A549 (cell line): ENCODE measurements around the gene KCNMA1.

Experiments
- CEBPB ChIP-seq, 2 experiments: fragments of >200 bp in 1 of 2; sonication (Bioruptor Twin) in 1 of 2; formaldehyde crosslinking in 1 of 2; IDR thresholded peaks; 2 replicates each; pipeline ENCODE4 v1.6.1; 2012 to 2016
- HOXA7 ChIP-seq: fragments of 250-450 bp; sonication (Bioruptor Pico); IDR thresholded peaks from 2 replicates; pipeline ENCODE4 v1.5.0; 2020; ENCODE audit warnings: mild to moderate bottlenecking, moderate library complexity
- NFE2L2 ChIP-seq: fragments of 150-350 bp; conservative IDR thresholded peaks from 2 replicates; pipeline ENCODE4 v1.6.1; 2014; ENCODE audit warnings: low read length
- POLR2A ChIP-seq: IDR thresholded peaks from 2 replicates; pipeline ENCODE4 v1.6.1; 2012; ENCODE audit warnings: mild to moderate bottlenecking, low read length
- RCOR1 ChIP-seq: fragments of 150-350 bp; IDR thresholded peaks from 2 replicates; pipeline ENCODE4 v1.6.1; 2014; ENCODE audit warnings: antibody characterized with exemption, low read length, low read depth
- RFX5 ChIP-seq: fragments of 450-650 bp; IDR thresholded peaks from 2 replicates; pipeline ENCODE4 v1.7.1; 2014; ENCODE audit warnings: antibody characterized with exemption, mild to moderate bottlenecking, moderate library complexity
- SMC3 ChIP-seq: fragments of >200 bp; sonication (Bioruptor Twin); formaldehyde crosslinking; IDR thresholded peaks from 3 replicates; pipeline ENCODE4 v1.6.1; 2018; ENCODE audit warnings: inconsistent platforms
- TFCP2L1 ChIP-seq: fragments of 250-450 bp; sonication (Bioruptor Pico); IDR thresholded peaks from 2 replicates; pipeline ENCODE4 v1.5.0; 2021; ENCODE audit warnings: mild to moderate bottlenecking
- TF ChIP-seq, protein P1 (sequence below): fragments of >200 bp; sonication (Bioruptor Twin); formaldehyde crosslinking; IDR thresholded peaks from 3 replicates; pipeline ENCODE4 v1.5.1; 2016
- TF ChIP-seq, protein P2 (sequence below): fragments of 200-600 bp; sonication (generic); IDR thresholded peaks from 2 replicates; pipeline ENCODE4 v1.6.1; 2016; ENCODE audit warnings: antibody characterized with exemption, mild to moderate bottlenecking, moderate library complexity
- TF ChIP-seq, protein P3 (sequence below): IDR thresholded peaks from 2 replicates; pipeline ENCODE4 v1.6.1; 2012; ENCODE audit warnings: low read depth, borderline replicate concordance
- TF ChIP-seq, protein P4 (sequence below): fragments of 250-450 bp; sonication (Bioruptor Pico); IDR thresholded peaks from 2 replicates; pipeline ENCODE4 v1.5.0; 2020; ENCODE audit warnings: low read depth, mild to moderate bottlenecking, moderate library complexity
- TF ChIP-seq, protein P5 (sequence below): IDR thresholded peaks from 2 replicates; pipeline ENCODE4 v1.6.1; 2012
- TF ChIP-seq, protein P6 (sequence below): fragments of 150-350 bp; IDR thresholded peaks from 2 replicates; pipeline ENCODE4 v1.6.1; 2014; ENCODE audit warnings: low read depth, mild to moderate bottlenecking, low read length

DNA sequence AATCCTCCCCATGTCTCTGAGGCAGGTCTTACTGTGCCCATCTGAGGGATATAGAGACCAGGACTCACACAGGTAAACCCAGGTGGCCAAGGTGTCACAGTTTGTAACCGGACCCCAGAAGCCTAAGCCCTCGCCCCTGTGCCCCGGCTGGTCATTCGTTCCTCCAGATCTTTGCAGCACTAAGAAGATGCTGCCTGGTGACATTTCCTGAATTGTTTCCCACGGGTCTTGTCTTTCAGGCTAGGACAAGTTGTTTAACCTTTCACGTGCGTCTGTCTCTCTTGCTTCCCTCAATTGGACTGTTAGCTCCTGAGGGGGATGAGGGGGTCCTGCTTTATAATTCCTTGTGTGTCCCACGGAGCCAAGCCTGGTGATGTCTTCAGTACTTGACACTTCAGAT lies 158.0 kb downstream of the KCNMA1 start:
- TF ChIP-seq, protein P1, sequence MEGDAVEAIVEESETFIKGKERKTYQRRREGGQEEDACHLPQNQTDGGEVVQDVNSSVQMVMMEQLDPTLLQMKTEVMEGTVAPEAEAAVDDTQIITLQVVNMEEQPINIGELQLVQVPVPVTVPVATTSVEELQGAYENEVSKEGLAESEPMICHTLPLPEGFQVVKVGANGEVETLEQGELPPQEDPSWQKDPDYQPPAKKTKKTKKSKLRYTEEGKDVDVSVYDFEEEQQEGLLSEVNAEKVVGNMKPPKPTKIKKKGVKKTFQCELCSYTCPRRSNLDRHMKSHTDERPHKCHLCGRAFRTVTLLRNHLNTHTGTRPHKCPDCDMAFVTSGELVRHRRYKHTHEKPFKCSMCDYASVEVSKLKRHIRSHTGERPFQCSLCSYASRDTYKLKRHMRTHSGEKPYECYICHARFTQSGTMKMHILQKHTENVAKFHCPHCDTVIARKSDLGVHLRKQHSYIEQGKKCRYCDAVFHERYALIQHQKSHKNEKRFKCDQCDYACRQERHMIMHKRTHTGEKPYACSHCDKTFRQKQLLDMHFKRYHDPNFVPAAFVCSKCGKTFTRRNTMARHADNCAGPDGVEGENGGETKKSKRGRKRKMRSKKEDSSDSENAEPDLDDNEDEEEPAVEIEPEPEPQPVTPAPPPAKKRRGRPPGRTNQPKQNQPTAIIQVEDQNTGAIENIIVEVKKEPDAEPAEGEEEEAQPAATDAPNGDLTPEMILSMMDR, result no peak
- TF ChIP-seq, protein P2, sequence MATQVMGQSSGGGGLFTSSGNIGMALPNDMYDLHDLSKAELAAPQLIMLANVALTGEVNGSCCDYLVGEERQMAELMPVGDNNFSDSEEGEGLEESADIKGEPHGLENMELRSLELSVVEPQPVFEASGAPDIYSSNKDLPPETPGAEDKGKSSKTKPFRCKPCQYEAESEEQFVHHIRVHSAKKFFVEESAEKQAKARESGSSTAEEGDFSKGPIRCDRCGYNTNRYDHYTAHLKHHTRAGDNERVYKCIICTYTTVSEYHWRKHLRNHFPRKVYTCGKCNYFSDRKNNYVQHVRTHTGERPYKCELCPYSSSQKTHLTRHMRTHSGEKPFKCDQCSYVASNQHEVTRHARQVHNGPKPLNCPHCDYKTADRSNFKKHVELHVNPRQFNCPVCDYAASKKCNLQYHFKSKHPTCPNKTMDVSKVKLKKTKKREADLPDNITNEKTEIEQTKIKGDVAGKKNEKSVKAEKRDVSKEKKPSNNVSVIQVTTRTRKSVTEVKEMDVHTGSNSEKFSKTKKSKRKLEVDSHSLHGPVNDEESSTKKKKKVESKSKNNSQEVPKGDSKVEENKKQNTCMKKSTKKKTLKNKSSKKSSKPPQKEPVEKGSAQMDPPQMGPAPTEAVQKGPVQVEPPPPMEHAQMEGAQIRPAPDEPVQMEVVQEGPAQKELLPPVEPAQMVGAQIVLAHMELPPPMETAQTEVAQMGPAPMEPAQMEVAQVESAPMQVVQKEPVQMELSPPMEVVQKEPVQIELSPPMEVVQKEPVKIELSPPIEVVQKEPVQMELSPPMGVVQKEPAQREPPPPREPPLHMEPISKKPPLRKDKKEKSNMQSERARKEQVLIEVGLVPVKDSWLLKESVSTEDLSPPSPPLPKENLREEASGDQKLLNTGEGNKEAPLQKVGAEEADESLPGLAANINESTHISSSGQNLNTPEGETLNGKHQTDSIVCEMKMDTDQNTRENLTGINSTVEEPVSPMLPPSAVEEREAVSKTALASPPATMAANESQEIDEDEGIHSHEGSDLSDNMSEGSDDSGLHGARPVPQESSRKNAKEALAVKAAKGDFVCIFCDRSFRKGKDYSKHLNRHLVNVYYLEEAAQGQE, result no peak
- TF ChIP-seq POLR2A (no peak), HOXA7 (CRISPR knock-in tag) (no peak), SMC3 (no peak), TFCP2L1 (CRISPR knock-in tag) (no peak), RCOR1 (no peak), CEBPB (IDR thresholded peaks at IDR 0.05) (no peak), NFE2L2 (no peak), RFX5 (no peak)
- TF ChIP-seq, protein P3, sequence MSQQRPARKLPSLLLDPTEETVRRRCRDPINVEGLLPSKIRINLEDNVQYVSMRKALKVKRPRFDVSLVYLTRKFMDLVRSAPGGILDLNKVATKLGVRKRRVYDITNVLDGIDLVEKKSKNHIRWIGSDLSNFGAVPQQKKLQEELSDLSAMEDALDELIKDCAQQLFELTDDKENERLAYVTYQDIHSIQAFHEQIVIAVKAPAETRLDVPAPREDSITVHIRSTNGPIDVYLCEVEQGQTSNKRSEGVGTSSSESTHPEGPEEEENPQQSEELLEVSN, result no peak
- TF ChIP-seq, protein P4, sequence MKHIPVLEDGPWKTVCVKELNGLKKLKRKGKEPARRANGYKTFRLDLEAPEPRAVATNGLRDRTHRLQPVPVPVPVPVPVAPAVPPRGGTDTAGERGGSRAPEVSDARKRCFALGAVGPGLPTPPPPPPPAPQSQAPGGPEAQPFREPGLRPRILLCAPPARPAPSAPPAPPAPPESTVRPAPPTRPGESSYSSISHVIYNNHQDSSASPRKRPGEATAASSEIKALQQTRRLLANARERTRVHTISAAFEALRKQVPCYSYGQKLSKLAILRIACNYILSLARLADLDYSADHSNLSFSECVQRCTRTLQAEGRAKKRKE (CRISPR knock-in tag), result no peak
- TF ChIP-seq, protein P5, sequence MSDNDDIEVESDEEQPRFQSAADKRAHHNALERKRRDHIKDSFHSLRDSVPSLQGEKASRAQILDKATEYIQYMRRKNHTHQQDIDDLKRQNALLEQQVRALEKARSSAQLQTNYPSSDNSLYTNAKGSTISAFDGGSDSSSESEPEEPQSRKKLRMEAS, result no peak
- TF ChIP-seq, protein P6, sequence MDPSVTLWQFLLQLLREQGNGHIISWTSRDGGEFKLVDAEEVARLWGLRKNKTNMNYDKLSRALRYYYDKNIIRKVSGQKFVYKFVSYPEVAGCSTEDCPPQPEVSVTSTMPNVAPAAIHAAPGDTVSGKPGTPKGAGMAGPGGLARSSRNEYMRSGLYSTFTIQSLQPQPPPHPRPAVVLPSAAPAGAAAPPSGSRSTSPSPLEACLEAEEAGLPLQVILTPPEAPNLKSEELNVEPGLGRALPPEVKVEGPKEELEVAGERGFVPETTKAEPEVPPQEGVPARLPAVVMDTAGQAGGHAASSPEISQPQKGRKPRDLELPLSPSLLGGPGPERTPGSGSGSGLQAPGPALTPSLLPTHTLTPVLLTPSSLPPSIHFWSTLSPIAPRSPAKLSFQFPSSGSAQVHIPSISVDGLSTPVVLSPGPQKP, result no peak
